Suprapubic skin (tissue), 4 donors: Measurements from ENCODE around the gene CIB4.

Experiments used
- POLR2A ChIP-seq, 2 donors: fragments of 450-650 bp; IDR thresholded peaks; one replicate each; pipeline ENCODE4 v1.6.1; 2017; ENCODE audit warnings: antibody characterized with exemption in 2 of 2, mild to moderate bottlenecking in 2 of 2, moderate library complexity in 2 of 2
- POLR2AphosphoS5 ChIP-seq, 3 donors: sonication (generic); formaldehyde crosslinking; IDR thresholded peaks; one replicate each; pipeline ENCODE4 v1.6.1; 2017; ENCODE audit warnings: antibody characterized with exemption in 3 of 3
- TF ChIP-seq, protein P1 (sequence below), 2 donors: fragments of 200-600 bp in 1 of 2; fragments of 450-650 bp in 1 of 2; sonication (generic) in 1 of 2; IDR thresholded peaks; one replicate each; pipeline ENCODE4 v1.5.1; 2016 to 2019; ENCODE audit warnings: antibody characterized with exemption in 2 of 2, mild to moderate bottlenecking in 1 of 2, moderate library complexity in 1 of 2

DNA sequence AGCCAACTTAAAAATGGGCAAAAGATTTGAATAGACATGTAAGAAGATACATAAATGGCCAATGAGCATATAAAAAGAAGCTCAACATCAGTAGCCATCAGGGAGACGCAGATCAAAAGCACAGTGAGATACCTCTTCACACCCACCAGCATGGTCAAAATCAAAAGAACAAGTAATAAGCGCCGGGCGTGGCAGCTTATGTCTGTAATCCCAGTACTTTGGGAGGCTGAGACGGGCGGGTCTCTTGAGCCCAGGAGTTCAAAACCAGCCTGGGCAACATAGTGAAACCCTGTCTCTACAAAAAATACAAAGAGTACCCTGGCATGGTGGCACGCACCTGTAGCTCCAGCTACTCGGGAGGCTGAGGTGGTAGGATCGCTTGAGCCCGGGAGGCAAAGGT lies 4.6 kb upstream of the CIB4 start:
- TF ChIP-seq, protein P1, sequence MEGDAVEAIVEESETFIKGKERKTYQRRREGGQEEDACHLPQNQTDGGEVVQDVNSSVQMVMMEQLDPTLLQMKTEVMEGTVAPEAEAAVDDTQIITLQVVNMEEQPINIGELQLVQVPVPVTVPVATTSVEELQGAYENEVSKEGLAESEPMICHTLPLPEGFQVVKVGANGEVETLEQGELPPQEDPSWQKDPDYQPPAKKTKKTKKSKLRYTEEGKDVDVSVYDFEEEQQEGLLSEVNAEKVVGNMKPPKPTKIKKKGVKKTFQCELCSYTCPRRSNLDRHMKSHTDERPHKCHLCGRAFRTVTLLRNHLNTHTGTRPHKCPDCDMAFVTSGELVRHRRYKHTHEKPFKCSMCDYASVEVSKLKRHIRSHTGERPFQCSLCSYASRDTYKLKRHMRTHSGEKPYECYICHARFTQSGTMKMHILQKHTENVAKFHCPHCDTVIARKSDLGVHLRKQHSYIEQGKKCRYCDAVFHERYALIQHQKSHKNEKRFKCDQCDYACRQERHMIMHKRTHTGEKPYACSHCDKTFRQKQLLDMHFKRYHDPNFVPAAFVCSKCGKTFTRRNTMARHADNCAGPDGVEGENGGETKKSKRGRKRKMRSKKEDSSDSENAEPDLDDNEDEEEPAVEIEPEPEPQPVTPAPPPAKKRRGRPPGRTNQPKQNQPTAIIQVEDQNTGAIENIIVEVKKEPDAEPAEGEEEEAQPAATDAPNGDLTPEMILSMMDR (IDR thresholded peaks at IDR 0.05), result no peak
- no peak for TF ChIP-seq POLR2AphosphoS5 (IDR thresholded peaks at IDR 0.05)
- TF ChIP-seq POLR2A (IDR thresholded peaks at IDR 0.05), result no peak
